HEK293 (cell line): Measurements from ENCODE around the gene KIT.
A peak's percentile ranks its signal among the peaks of the same experiment; 100 is the strongest.

ENCODE experiments used
- GLI2 ChIP-seq: fragments of 450-650 bp; formaldehyde crosslinking; IDR thresholded peaks from 2 replicates; pipeline ENCODE4; 2017; ENCODE audit warnings: missing biosample characterization, missing genetic modification characterization, low read depth, borderline replicate concordance
- GLIS1 ChIP-seq: fragments of 450-650 bp; formaldehyde crosslinking; IDR thresholded peaks from 2 replicates; pipeline ENCODE4 v1.5.1; 2016; ENCODE audit warnings: missing biosample characterization, missing genetic modification characterization
- PATZ1 ChIP-seq: fragments of 450-650 bp; formaldehyde crosslinking; IDR thresholded peaks from 2 replicates; pipeline ENCODE4 v1.5.1; 2016; ENCODE audit warnings: missing biosample characterization, missing genetic modification characterization
- TCF7L2 ChIP-seq: IDR thresholded peaks from 2 replicates; pipeline ENCODE4 v1.6.1; 2011; ENCODE audit warnings: low read depth, mild to moderate bottlenecking, inconsistent platforms, low read length, moderate library complexity, borderline replicate concordance
- ZBTB17 ChIP-seq: fragments of 450-650 bp; formaldehyde crosslinking; IDR thresholded peaks from 2 replicates; pipeline ENCODE4 v1.5.1; 2016; ENCODE audit warnings: missing biosample characterization, missing genetic modification characterization
- ZBTB48 ChIP-seq: fragments of 450-650 bp; formaldehyde crosslinking; IDR thresholded peaks from 2 replicates; pipeline ENCODE4 v1.5.1; 2016; ENCODE audit warnings: missing biosample characterization, missing genetic modification characterization
- ZFP37 ChIP-seq: fragments of 450-650 bp; formaldehyde crosslinking; IDR thresholded peaks from 2 replicates; pipeline ENCODE4 v1.5.1; 2016; ENCODE audit warnings: missing biosample characterization, missing genetic modification characterization
- ZFP69B ChIP-seq: fragments of 450-650 bp; formaldehyde crosslinking; IDR thresholded peaks from 2 replicates; pipeline ENCODE4 v1.5.1; 2016; ENCODE audit warnings: missing biosample characterization, missing genetic modification characterization
- ZNF174 ChIP-seq: fragments of 450-650 bp; formaldehyde crosslinking; IDR thresholded peaks from 2 replicates; pipeline ENCODE4 v1.5.0; 2017; ENCODE audit warnings: missing biosample characterization, mild to moderate bottlenecking, missing genetic modification characterization
- ZNF239 ChIP-seq: fragments of 450-650 bp; formaldehyde crosslinking; IDR thresholded peaks from 2 replicates; pipeline ENCODE4 v1.5.1; 2016; ENCODE audit warnings: missing biosample characterization, missing genetic modification characterization
- ZNF24 ChIP-seq: fragments of 450-650 bp; formaldehyde crosslinking; IDR thresholded peaks from 2 replicates; pipeline ENCODE4 v1.5.1; 2016; ENCODE audit warnings: missing biosample characterization, missing genetic modification characterization
- ZNF324 ChIP-seq: fragments of 450-650 bp; formaldehyde crosslinking; IDR thresholded peaks from 2 replicates; pipeline ENCODE4 v1.5.1; 2016; ENCODE audit warnings: missing biosample characterization, missing genetic modification characterization
- ZNF37A ChIP-seq: fragments of 450-650 bp; IDR thresholded peaks from 2 replicates; pipeline ENCODE4 v1.5.1; 2018; ENCODE audit warnings: missing biosample characterization, missing genetic modification characterization
- ZNF549 ChIP-seq: fragments of 450-650 bp; IDR thresholded peaks from 2 replicates; pipeline ENCODE4 v1.5.1; 2018; ENCODE audit warnings: missing biosample characterization, missing genetic modification characterization, mild to moderate bottlenecking, inconsistent platforms, moderate library complexity
- ZNF571 ChIP-seq: fragments of 450-650 bp; formaldehyde crosslinking; IDR thresholded peaks from 2 replicates; pipeline ENCODE4 v1.5.0; 2017; ENCODE audit warnings: missing biosample characterization, missing genetic modification characterization
- ZNF585B ChIP-seq: fragments of 450-650 bp; formaldehyde crosslinking; IDR thresholded peaks from 2 replicates; pipeline ENCODE4 v1.5.1; 2016; ENCODE audit warnings: missing biosample characterization, missing genetic modification characterization
- ZNF600 ChIP-seq: fragments of 450-650 bp; formaldehyde crosslinking; IDR thresholded peaks from 2 replicates; pipeline ENCODE4 v1.5.1; 2016; ENCODE audit warnings: missing biosample characterization, missing genetic modification characterization
- ZNF621 ChIP-seq: fragments of 450-650 bp; formaldehyde crosslinking; IDR thresholded peaks from 2 replicates; pipeline ENCODE4 v1.5.1; 2017; ENCODE audit warnings: missing biosample characterization, missing genetic modification characterization
- ZNF629 ChIP-seq: fragments of 450-650 bp; formaldehyde crosslinking; IDR thresholded peaks from 2 replicates; pipeline ENCODE4 v1.5.1; 2017; ENCODE audit warnings: missing biosample characterization, missing genetic modification characterization
- ZNF645 ChIP-seq: fragments of 450-650 bp; formaldehyde crosslinking; IDR thresholded peaks from 2 replicates; pipeline ENCODE4; 2016; ENCODE audit warnings: missing biosample characterization, missing genetic modification characterization
- ZNF654 ChIP-seq: fragments of 450-650 bp; formaldehyde crosslinking; IDR thresholded peaks from 2 replicates; pipeline ENCODE4 v1.5.1; 2016; ENCODE audit warnings: low read depth, missing biosample characterization, missing genetic modification characterization
- TF ChIP-seq, protein P1 (sequence below): fragments of 450-650 bp; formaldehyde crosslinking; IDR thresholded peaks from 2 replicates; pipeline ENCODE4 v1.5.1; 2016; ENCODE audit warnings: missing biosample characterization, missing genetic modification characterization
- TF ChIP-seq, protein P2 (sequence below): fragments of 450-650 bp; formaldehyde crosslinking; IDR thresholded peaks from 2 replicates; pipeline ENCODE4 v1.5.1; 2016; ENCODE audit warnings: missing biosample characterization, missing genetic modification characterization
- TF ChIP-seq, protein P3 (sequence below): fragments of 450-650 bp; formaldehyde crosslinking; IDR thresholded peaks from 2 replicates; pipeline ENCODE4 v1.5.1; 2017; ENCODE audit warnings: missing biosample characterization, missing genetic modification characterization
- TF ChIP-seq, protein P4 (sequence below): fragments of 450-650 bp; formaldehyde crosslinking; IDR thresholded peaks from 2 replicates; pipeline ENCODE4 v1.5.1; 2016; ENCODE audit warnings: missing biosample characterization, missing genetic modification characterization, low read depth
- TF ChIP-seq, protein P5 (sequence below): fragments of 450-650 bp; formaldehyde crosslinking; IDR thresholded peaks from 2 replicates; pipeline ENCODE4 v1.5.1; 2016; ENCODE audit warnings: missing biosample characterization, missing genetic modification characterization
- TF ChIP-seq, protein P6 (sequence below): fragments of 450-650 bp; formaldehyde crosslinking; IDR thresholded peaks from 2 replicates; pipeline ENCODE4 v1.5.1; 2016; ENCODE audit warnings: missing biosample characterization, missing genetic modification characterization

Gene KIT

GRCh38 chr4:54658252-54659093, 716 bp downstream of the KIT start (continued):
- TF ChIP-seq, protein P1, sequence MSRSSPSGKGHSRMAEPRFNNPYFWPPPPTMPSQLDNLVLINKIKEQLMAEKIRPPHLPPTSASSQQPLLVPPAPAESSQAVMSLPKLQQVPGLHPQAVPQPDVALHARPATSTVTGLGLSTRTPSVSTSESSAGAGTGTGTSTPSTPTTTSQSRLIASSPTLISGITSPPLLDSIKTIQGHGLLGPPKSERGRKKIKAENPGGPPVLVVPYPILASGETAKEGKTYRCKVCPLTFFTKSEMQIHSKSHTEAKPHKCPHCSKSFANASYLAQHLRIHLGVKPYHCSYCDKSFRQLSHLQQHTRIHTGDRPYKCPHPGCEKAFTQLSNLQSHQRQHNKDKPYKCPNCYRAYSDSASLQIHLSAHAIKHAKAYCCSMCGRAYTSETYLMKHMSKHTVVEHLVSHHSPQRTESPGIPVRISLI (tag by site-specific recombination) = no peak
- TF ChIP-seq ZFP37 (tag by site-specific recombination) = no peak
- TF ChIP-seq ZNF324 (tag by site-specific recombination) = no peak
- TF ChIP-seq ZNF654 = no peak
- TF ChIP-seq PATZ1 = peak; percentile 31
- peak; percentile 52 for TF ChIP-seq ZNF600 (tag by site-specific recombination)
- no peak for TF ChIP-seq ZNF24 (tag by site-specific recombination)
- no peak; the same call in 1 of the 2 replicates for TF ChIP-seq ZBTB17
- 0 out of 2 replicates have a peak, but pooled peaks have one; percentile 23 for TF ChIP-seq TCF7L2
- TF ChIP-seq ZBTB48 (tag by site-specific recombination) = no peak; the same call in none of the 2 replicates
- TF ChIP-seq, protein P2, sequence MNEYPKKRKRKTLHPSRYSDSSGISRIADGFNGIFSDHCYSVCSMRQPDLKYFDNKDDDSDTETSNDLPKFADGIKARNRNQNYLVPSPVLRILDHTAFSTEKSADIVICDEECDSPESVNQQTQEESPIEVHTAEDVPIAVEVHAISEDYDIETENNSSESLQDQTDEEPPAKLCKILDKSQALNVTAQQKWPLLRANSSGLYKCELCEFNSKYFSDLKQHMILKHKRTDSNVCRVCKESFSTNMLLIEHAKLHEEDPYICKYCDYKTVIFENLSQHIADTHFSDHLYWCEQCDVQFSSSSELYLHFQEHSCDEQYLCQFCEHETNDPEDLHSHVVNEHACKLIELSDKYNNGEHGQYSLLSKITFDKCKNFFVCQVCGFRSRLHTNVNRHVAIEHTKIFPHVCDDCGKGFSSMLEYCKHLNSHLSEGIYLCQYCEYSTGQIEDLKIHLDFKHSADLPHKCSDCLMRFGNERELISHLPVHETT (tag by site-specific recombination) = no peak
- TF ChIP-seq ZNF549 (tag by site-specific recombination) = no peak
- TF ChIP-seq ZNF629 (tag by site-specific recombination) = no peak
- TF ChIP-seq, protein P3, sequence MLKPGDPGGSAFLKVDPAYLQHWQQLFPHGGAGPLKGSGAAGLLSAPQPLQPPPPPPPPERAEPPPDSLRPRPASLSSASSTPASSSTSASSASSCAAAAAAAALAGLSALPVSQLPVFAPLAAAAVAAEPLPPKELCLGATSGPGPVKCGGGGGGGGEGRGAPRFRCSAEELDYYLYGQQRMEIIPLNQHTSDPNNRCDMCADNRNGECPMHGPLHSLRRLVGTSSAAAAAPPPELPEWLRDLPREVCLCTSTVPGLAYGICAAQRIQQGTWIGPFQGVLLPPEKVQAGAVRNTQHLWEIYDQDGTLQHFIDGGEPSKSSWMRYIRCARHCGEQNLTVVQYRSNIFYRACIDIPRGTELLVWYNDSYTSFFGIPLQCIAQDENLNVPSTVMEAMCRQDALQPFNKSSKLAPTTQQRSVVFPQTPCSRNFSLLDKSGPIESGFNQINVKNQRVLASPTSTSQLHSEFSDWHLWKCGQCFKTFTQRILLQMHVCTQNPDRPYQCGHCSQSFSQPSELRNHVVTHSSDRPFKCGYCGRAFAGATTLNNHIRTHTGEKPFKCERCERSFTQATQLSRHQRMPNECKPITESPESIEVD (tag by site-specific recombination) = no peak
- TF ChIP-seq, protein P4, sequence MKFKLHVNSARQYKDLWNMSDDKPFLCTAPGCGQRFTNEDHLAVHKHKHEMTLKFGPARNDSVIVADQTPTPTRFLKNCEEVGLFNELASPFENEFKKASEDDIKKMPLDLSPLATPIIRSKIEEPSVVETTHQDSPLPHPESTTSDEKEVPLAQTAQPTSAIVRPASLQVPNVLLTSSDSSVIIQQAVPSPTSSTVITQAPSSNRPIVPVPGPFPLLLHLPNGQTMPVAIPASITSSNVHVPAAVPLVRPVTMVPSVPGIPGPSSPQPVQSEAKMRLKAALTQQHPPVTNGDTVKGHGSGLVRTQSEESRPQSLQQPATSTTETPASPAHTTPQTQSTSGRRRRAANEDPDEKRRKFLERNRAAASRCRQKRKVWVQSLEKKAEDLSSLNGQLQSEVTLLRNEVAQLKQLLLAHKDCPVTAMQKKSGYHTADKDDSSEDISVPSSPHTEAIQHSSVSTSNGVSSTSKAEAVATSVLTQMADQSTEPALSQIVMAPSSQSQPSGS (tag by site-specific recombination) = no peak
- TF ChIP-seq ZNF174 = no peak
- TF ChIP-seq GLIS1 = peak; percentile 52
- TF ChIP-seq ZFP69B (tag by site-specific recombination) = 0 out of 2 replicates have a peak, but pooled peaks have one; percentile 62
- TF ChIP-seq GLI2 (tag by site-specific recombination) = no peak
- no peak for TF ChIP-seq ZNF585B (tag by site-specific recombination)
- no peak for TF ChIP-seq ZNF239
- TF ChIP-seq, protein P5, sequence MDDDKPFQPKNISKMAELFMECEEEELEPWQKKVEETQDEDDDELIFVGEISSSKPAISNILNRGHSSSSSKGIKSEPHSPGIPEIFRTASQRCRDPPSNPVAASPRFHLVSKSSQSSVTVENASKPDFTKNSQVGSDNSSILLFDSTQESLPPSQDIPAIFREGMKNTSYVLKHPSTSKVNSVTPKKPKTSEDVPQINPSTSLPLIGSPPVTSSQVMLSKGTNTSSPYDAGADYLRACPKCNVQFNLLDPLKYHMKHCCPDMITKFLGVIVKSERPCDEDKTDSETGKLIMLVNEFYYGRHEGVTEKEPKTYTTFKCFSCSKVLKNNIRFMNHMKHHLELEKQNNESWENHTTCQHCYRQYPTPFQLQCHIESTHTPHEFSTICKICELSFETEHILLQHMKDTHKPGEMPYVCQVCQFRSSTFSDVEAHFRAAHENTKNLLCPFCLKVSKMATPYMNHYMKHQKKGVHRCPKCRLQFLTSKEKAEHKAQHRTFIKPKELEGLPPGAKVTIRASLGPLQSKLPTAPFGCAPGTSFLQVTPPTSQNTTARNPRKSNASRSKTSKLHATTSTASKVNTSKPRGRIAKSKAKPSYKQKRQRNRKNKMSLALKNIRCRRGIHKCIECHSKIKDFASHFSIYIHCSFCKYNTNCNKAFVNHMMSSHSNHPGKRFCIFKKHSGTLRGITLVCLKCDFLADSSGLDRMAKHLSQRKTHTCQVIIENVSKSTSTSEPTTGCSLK (tag by site-specific recombination) = no peak
- TF ChIP-seq, protein P6, sequence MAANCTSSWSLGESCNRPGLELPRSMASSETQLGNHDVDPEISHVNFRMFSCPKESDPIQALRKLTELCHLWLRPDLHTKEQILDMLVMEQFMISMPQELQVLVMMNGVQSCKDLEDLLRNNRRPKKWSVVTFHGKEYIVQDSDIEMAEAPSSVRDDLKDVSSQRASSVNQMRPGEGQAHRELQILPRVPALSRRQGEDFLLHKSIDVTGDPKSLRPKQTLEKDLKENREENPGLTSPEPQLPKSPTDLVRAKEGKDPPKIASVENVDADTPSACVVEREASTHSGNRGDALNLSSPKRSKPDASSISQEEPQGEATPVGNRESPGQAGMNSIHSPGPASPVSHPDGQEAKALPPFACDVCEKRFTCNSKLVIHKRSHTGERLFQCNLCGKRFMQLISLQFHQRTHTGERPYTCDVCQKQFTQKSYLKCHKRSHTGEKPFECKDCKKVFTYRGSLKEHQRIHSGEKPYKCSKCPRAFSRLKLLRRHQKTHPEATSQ (tag by site-specific recombination) = no peak
- TF ChIP-seq ZNF645 = no peak
- no peak for TF ChIP-seq ZNF571 (tag by site-specific recombination)
- TF ChIP-seq ZNF37A (tag by site-specific recombination) = no peak
- TF ChIP-seq ZNF621 = no peak
